ENCODE measurements around the gene FSIP1. TPM values are rescaled to one million over a fixed set of nuclear protein-coding genes. Genes with fewer than 3 reads are reported as not detected.

The FSIP1 gene
- total RNA-seq, 1 experiment from 2014 or later, result 1.3 TPM

DNA sequence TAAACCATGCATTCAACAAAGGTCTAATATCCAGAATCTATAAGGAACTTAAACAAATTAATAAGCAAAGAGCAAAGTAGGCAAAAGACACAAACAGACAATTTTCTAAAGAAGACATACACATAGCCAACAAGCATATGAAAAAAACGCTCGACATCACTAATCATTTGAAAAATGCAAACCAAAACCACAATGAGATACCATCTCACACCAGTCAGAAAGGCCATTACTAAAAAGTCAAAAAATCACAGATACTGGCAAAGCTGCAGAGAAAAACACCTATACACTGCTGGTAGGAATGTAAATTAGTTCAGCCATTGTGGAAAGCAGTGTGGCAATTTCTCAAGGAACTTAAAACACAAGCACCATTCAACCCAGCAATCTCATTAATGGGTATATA, 53.8 kb downstream of the FSIP1 start:
- peaks cover 8% of the 10 kb centered on the region for H3K9me3 ChIP-seq
- POLR2A ChIA-PET, result no interaction called here
- no peak overlapping the region for H3K4me3 ChIP-seq (ENCODE audit: low read depth, low read length)
- DNase-seq, result no peak
- intact Hi-C loops (cut with micrococcal nuclease; ENCODE audit: unreplicated experiment), result no loop called here
- H3K27ac Mint-ChIP-seq (ENCODE audit: unreplicated experiment), result no peak overlapping the region
- H3K4me1 Mint-ChIP-seq (ENCODE audit: low read depth, unreplicated experiment), result peaks cover 22% of the 10 kb centered on the region
- peaks cover 9% of the 10 kb centered on the region for H3K9me3 Mint-ChIP-seq (ENCODE audit: unreplicated experiment)
- TF ChIP-seq, protein P1, sequence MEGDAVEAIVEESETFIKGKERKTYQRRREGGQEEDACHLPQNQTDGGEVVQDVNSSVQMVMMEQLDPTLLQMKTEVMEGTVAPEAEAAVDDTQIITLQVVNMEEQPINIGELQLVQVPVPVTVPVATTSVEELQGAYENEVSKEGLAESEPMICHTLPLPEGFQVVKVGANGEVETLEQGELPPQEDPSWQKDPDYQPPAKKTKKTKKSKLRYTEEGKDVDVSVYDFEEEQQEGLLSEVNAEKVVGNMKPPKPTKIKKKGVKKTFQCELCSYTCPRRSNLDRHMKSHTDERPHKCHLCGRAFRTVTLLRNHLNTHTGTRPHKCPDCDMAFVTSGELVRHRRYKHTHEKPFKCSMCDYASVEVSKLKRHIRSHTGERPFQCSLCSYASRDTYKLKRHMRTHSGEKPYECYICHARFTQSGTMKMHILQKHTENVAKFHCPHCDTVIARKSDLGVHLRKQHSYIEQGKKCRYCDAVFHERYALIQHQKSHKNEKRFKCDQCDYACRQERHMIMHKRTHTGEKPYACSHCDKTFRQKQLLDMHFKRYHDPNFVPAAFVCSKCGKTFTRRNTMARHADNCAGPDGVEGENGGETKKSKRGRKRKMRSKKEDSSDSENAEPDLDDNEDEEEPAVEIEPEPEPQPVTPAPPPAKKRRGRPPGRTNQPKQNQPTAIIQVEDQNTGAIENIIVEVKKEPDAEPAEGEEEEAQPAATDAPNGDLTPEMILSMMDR (IDR thresholded peaks at IDR 0.05; ENCODE audit: insufficient read depth in 1 of 2, low read depth in 1 of 2, low read length in 1 of 2, severe bottlenecking in 1 of 2, unreplicated experiment in 1 of 2), result no peak
- peaks cover 8% of the 10 kb centered on the region for H3K36me3 Mint-ChIP-seq (ENCODE audit: insufficient read depth, unreplicated experiment)
- H3K4me1 ChIP-seq, result peaks cover 65% of the 10 kb centered on the region
- CTCF ChIA-PET, result no interaction called here
- no peak overlapping the region for H3K4me3 Mint-ChIP-seq (ENCODE audit: unreplicated experiment)
- no peaks in the 10 kb centered on the region for H3K27me3 ChIP-seq (replicated peaks; ENCODE audit: control insufficient read depth, insufficient read depth, low read length)
- H3K27me3 Mint-ChIP-seq (ENCODE audit: insufficient read depth, unreplicated experiment), result no peaks in the 10 kb centered on the region
- BruUV-seq (replicated peaks), result no TSS peak
- H3K36me3 ChIP-seq (ENCODE audit: control insufficient read depth, insufficient read depth, low read length), result no peaks in the 10 kb centered on the region

DNA sequence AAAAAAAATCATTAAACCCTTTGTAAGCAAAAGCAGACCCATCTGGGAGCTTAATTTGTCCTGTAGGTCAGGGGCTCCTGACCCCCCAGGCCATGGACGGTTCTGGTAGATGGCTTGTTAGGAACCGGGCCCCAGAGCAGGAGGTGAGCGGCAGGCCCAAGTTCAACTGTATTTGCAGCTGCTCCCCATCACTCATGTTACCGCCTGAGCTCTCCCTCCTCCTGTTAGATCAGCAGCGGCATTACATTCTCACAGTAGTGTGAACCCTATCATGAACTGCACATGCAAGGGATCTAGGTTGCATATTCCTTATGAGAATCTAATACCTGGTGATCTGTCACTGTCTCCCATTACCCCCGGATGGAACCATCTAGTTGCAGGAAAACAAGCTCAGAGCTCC, 60.7 kb downstream of the FSIP1 start:
- intact Hi-C loops (cut with micrococcal nuclease; ENCODE audit: unreplicated experiment), result loop anchor here (1.0 to 5.0 kb wide), 6 partner anchors 8 to 450 kb away; no protein-coding TSS in a partner anchor
- ChIA-PET POLR2A (interaction anchor here (0.6 to 1.0 kb wide), 3 partner anchors 8 to 130 kb away, joined by 3 read pairs; no protein-coding TSS in a partner anchor), CTCF (interaction anchor here (0.5 to 1.4 kb wide), 3 partner anchors 9 to 36 kb away, joined by 3 to 11 read pairs (median 3); no protein-coding TSS in a partner anchor)
- H3K4me1 Mint-ChIP-seq (ENCODE audit: low read depth, unreplicated experiment), result peaks cover 38% of the 10 kb centered on the region
- peak overlapping the region; percentile 94 for H3K27ac Mint-ChIP-seq (ENCODE audit: unreplicated experiment)
- no peaks in the 10 kb centered on the region for H3K27me3 Mint-ChIP-seq (ENCODE audit: insufficient read depth, unreplicated experiment)
- TSS peak; percentile 90 for BruUV-seq (replicated peaks)
- Histone ChIP-seq H3K9me3 (no peaks in the 10 kb centered on the region), H3K27me3 (replicated peaks; ENCODE audit: control insufficient read depth, insufficient read depth, low read length) (no peaks in the 10 kb centered on the region), H3K4me3 (ENCODE audit: low read depth, low read length) (no peak overlapping the region), H3K36me3 (ENCODE audit: control insufficient read depth, insufficient read depth, low read length) (no peaks in the 10 kb centered on the region), H3K4me1 (peaks cover 64% of the 10 kb centered on the region)
- DNase-seq, result peak in 1 of 2 experiments; percentile 25
- H3K9me3 Mint-ChIP-seq (ENCODE audit: unreplicated experiment), result no peaks in the 10 kb centered on the region
- peak overlapping the region; percentile 42 for H3K4me3 Mint-ChIP-seq (ENCODE audit: unreplicated experiment)
- H3K36me3 Mint-ChIP-seq (ENCODE audit: insufficient read depth, unreplicated experiment), result peaks cover 10% of the 10 kb centered on the region
- TF ChIP-seq, protein P1 (IDR thresholded peaks at IDR 0.05; ENCODE audit: insufficient read depth in 1 of 2, low read depth in 1 of 2, low read length in 1 of 2, severe bottlenecking in 1 of 2, unreplicated experiment in 1 of 2), result no peak

DNA sequence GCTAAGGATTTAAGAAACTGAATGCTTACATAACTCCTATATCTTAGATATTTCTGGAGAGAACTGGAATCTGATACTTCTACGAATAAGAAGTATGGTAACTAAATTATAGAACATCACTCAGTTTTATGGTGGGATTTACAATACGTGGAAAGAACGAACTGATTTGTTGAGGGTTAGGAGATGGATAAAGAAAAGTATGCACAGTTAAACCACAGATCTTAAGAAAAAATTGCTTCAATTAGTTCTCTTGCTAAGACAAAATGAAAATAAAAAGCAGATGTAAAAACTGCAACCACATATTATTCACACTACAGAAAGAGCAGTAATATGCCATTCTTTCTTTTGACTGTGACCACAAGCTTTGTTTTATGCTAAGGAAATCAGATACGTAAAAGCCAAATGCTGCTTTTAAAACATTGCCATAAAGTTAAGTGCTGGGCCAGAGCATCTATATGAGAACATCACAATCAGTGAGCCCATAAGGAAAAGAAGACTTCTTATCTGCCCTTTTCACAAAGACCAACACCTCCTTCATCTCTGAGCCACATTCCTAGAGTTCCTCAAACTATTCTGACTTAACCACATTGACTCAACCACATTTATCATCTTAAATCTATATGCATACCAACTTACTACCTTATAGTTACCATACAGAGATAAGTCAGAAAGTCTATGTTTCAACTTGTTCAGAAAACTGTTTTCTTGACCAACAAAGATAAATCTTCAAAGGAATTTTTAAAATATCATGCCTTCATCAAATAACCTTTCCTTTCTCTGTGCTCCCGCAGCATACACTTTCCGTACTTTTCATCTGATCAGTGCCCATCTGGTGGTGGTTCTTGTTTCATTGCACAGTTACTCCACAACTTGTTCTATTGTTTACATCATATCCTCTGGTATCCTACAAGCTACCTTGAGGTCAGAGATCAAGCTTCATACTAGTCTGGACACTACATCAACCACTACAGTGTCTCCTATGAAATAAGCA, 61.7 kb downstream of the FSIP1 start:
- TSS peak; percentile 91 for BruUV-seq (replicated peaks)
- Mint-ChIP-seq H3K36me3 (ENCODE audit: insufficient read depth, unreplicated experiment) (peaks cover 10% of the 10 kb centered on the region), H3K4me1 (ENCODE audit: low read depth, unreplicated experiment) (peaks cover 39% of the 10 kb centered on the region), H3K9me3 (ENCODE audit: unreplicated experiment) (no peaks in the 10 kb centered on the region), H3K27ac (ENCODE audit: unreplicated experiment) (peak overlapping the region; percentile 94), H3K4me3 (ENCODE audit: unreplicated experiment) (no peak overlapping the region), H3K27me3 (ENCODE audit: insufficient read depth, unreplicated experiment) (no peaks in the 10 kb centered on the region)
- Histone ChIP-seq H3K9me3 (peaks cover 6% of the 10 kb centered on the region; the same call in 1 of the 2 replicates), H3K4me3 (ENCODE audit: low read depth, low read length) (no peak overlapping the region), H3K36me3 (ENCODE audit: control insufficient read depth, insufficient read depth, low read length) (no peaks in the 10 kb centered on the region), H3K27me3 (replicated peaks; ENCODE audit: control insufficient read depth, insufficient read depth, low read length) (no peaks in the 10 kb centered on the region), H3K4me1 (peaks cover 61% of the 10 kb centered on the region)
- POLR2A ChIA-PET, result interaction anchor here (0.6 to 1.0 kb wide), 3 partner anchors 9 to 129 kb away, joined by 3 read pairs; no protein-coding TSS in a partner anchor
- CTCF ChIA-PET, result interaction anchor here (0.5 to 1.4 kb wide), 4 partner anchors 8 to 36 kb away, joined by 3 to 11 read pairs (median 4); no protein-coding TSS in a partner anchor
- intact Hi-C loops (cut with micrococcal nuclease; ENCODE audit: unreplicated experiment), result loop anchor here (1.0 to 5.0 kb wide), 6 partner anchors 9 to 449 kb away; no protein-coding TSS in a partner anchor
- peak; percentile 83 to 87 for DNase-seq
- TF ChIP-seq, protein P1 (IDR thresholded peaks at IDR 0.05; ENCODE audit: insufficient read depth in 1 of 2, low read depth in 1 of 2, low read length in 1 of 2, severe bottlenecking in 1 of 2, unreplicated experiment in 1 of 2), result peak in 1 of 2 experiments; percentile 16

Data from Caco-2 (cell line).